GM23338 (cell line): Measurements from ENCODE around the gene MSH4. TPM values are rescaled to one million over a fixed set of nuclear protein-coding genes. Genes with fewer than 3 reads are reported as not detected.

Source experiments
- ATAC-seq: fragments of 200-7000 bp; cut with Tn5 transposase; 3 replicates; pipeline ENCODE4 v1.9.1; 2020
- DNase-seq: peaks from one replicate; pipeline ENCODE4 v3.0.0-alpha.2; 2015; ENCODE audit warnings: low spot score
- H2AFZ ChIP-seq: fragments of 200-600 bp; sonication (generic); 2 replicates; pipeline ENCODE4 v1.8.0; 2016; ENCODE audit warnings: antibody characterized with exemption, mild to moderate bottlenecking, moderate library complexity
- H3F3A ChIP-seq: fragments of 200-600 bp; sonication (generic); replicated peaks from 2 replicates; pipeline ENCODE4 v1.8.0; 2017; ENCODE audit warnings: antibody characterized with exemption, mixed run types, low read depth
- H3K27ac ChIP-seq: fragments of 200-600 bp; sonication (generic); 2 replicates; pipeline ENCODE4 v1.6.1; 2016; ENCODE audit warnings: low read depth
- H3K27me3 ChIP-seq: fragments of 200-600 bp; sonication (generic); 2 replicates; pipeline ENCODE4 v1.8.0; 2016; ENCODE audit warnings: mild to moderate bottlenecking, mixed run types, moderate library complexity; ENCODE audit not compliant: insufficient read depth
- H3K36me3 ChIP-seq: fragments of 200-600 bp; sonication (generic); 2 replicates; pipeline ENCODE4 v1.8.0; 2016; ENCODE audit warnings: mild to moderate bottlenecking; ENCODE audit not compliant: insufficient read depth
- H3K4me1 ChIP-seq: fragments of 200-600 bp; sonication (generic); 2 replicates; pipeline ENCODE4 v1.8.0; 2016; ENCODE audit warnings: mild to moderate bottlenecking, moderate library complexity; ENCODE audit not compliant: insufficient read depth
- H3K4me2 ChIP-seq: fragments of 200-600 bp; sonication (generic); 2 replicates; pipeline ENCODE4 v1.7.1; 2017; ENCODE audit warnings: mixed run types
- H3K4me3 ChIP-seq: fragments of 200-600 bp; sonication (generic); 2 replicates; pipeline ENCODE4 v1.6.1; 2016; ENCODE audit warnings: mixed run types
- H3K79me2 ChIP-seq: fragments of 200-600 bp; sonication (generic); replicated peaks from 2 replicates; pipeline ENCODE4 v1.8.0; 2017; ENCODE audit warnings: mild to moderate bottlenecking; ENCODE audit not compliant: insufficient read depth
- H3K9me2 ChIP-seq: fragments of 200-600 bp; sonication (generic); 2 replicates; pipeline ENCODE4 v1.8.0; 2017; ENCODE audit not compliant: insufficient read depth
- H4K20me1 ChIP-seq: fragments of 200-600 bp; sonication (generic); replicated peaks from 2 replicates; pipeline ENCODE4 v1.8.0; 2017; ENCODE audit warnings: mild to moderate bottlenecking; ENCODE audit not compliant: insufficient read depth
- H3K27ac Mint-ChIP-seq: 2 replicates; pipeline ENCODE4 v1.8.0; 2020; ENCODE audit warnings: inconsistent platforms, mild to moderate bottlenecking, moderate library complexity, mixed read lengths
- H3K27me3 Mint-ChIP-seq: 3 replicates; pipeline ENCODE4 v1.8.0; 2022; ENCODE audit warnings: low read depth, mild to moderate bottlenecking, moderate library complexity, mixed read lengths, inconsistent platforms; ENCODE audit not compliant: insufficient read depth, poor library complexity
- H3K36me3 Mint-ChIP-seq: 3 replicates; pipeline ENCODE4 v1.8.0; 2021; ENCODE audit warnings: low read depth, mild to moderate bottlenecking, inconsistent platforms, moderate library complexity, mixed read lengths
- H3K4me1 Mint-ChIP-seq: 3 replicates; pipeline ENCODE4 v1.8.0; 2020; ENCODE audit warnings: mild to moderate bottlenecking, inconsistent platforms, mixed read lengths
- H3K4me3 Mint-ChIP-seq: 3 replicates; pipeline ENCODE4 v1.8.0; 2021; ENCODE audit warnings: moderate library complexity, mild to moderate bottlenecking, inconsistent platforms, mixed read lengths
- H3K9me3 Mint-ChIP-seq: 3 replicates; pipeline ENCODE4 v1.8.0; 2020; ENCODE audit warnings: moderate library complexity, mild to moderate bottlenecking, inconsistent platforms, mixed read lengths
- CREB1 ChIP-seq: fragments of 250-450 bp; sonication (Bioruptor Pico); IDR thresholded peaks from 2 replicates; pipeline ENCODE4 v1.5.0; 2020; ENCODE audit warnings: low read depth, mild to moderate bottlenecking, moderate library complexity
- EZH2 ChIP-seq: fragments of 200-600 bp; sonication (generic); IDR thresholded peaks from one replicate; pipeline ENCODE4 v1.8.0; 2017; ENCODE audit warnings: antibody characterized with exemption, mild to moderate bottlenecking, low read depth; ENCODE audit not compliant: unreplicated experiment
- EZH2phosphoT487 ChIP-seq: fragments of 200-600 bp; sonication (generic); IDR thresholded peaks from one replicate; pipeline ENCODE4 v1.8.1; 2018; ENCODE audit warnings: antibody characterized with exemption; ENCODE audit not compliant: unreplicated experiment
- JUNB ChIP-seq: IDR thresholded peaks from one replicate; pipeline ENCODE4 v1.6.1; 2016; ENCODE audit warnings: antibody characterized with exemption; ENCODE audit not compliant: unreplicated experiment
- NANOG ChIP-seq: IDR thresholded peaks from 2 replicates; pipeline ENCODE4 v1.6.1; 2016; ENCODE audit warnings: antibody characterized with exemption, borderline replicate concordance
- POLR2AphosphoS5 ChIP-seq: IDR thresholded peaks from 2 replicates; pipeline ENCODE4 v1.6.1; 2016; ENCODE audit warnings: antibody characterized with exemption, low read depth
- STAT1 ChIP-seq: IDR thresholded peaks from one replicate; pipeline ENCODE4 v1.6.1; 2016; ENCODE audit warnings: antibody characterized with exemption; ENCODE audit not compliant: unreplicated experiment
- ZNF114 ChIP-seq: fragments of 250-450 bp; sonication (Bioruptor Pico); IDR thresholded peaks from 2 replicates; pipeline ENCODE4 v1.5.0; 2020; ENCODE audit warnings: mild to moderate bottlenecking, moderate library complexity
- ZNF331 ChIP-seq: fragments of 250-450 bp; sonication (Bioruptor Pico); IDR thresholded peaks from 2 replicates; pipeline ENCODE4 v1.5.0; 2020; ENCODE audit warnings: low read depth, mild to moderate bottlenecking, moderate library complexity
- polyA plus RNA-seq: library from polyadenylated mRNA; unstranded; fragments of >200 nt; fragmentation: Nextera tagmentation; extraction: Ambion mirVana; gene quantifications from 2 replicates; pipeline ENCODE4 v1.2.1, GENCODE V29; 2016
- total RNA-seq: library from RNA; depleted of rRNA; stranded (reverse); fragments of >200 nt; shearing (Covaris generic); gene quantifications from 2 replicates; pipeline ENCODE4 v1.2.3, GENCODE V29; 2014
- TF ChIP-seq, protein P1 (sequence below): IDR thresholded peaks from 2 replicates; pipeline ENCODE4 v1.6.1; 2016; ENCODE audit warnings: antibody characterized with exemption
- TF ChIP-seq, protein P2 (sequence below): fragments of 250-450 bp; sonication (Bioruptor Pico); IDR thresholded peaks from 2 replicates; pipeline ENCODE4 v1.5.0; 2020; ENCODE audit warnings: mild to moderate bottlenecking, moderate library complexity
- TF ChIP-seq, protein P3 (sequence below), 2 experiments: fragments of 200-600 bp in 1 of 2; sonication (generic) in 1 of 2; conservative IDR thresholded peaks; 2 replicates each; pipeline versions ENCODE4 v1.5.1 to v1.6.1; 2016 to 2017; ENCODE audit warnings: antibody characterized with exemption in 2 of 2, low read depth in 2 of 2, mild to moderate bottlenecking in 2 of 2, moderate library complexity in 1 of 2
- TF ChIP-seq, protein P4 (sequence below): IDR thresholded peaks from one replicate; pipeline ENCODE4 v1.6.1; 2018; ENCODE audit warnings: antibody characterized with exemption; ENCODE audit not compliant: unreplicated experiment

The MSH4 gene
- total and polyA plus RNA-seq, 2 experiments from 2014 or later = 0.10 to 0.24 TPM

DNA sequence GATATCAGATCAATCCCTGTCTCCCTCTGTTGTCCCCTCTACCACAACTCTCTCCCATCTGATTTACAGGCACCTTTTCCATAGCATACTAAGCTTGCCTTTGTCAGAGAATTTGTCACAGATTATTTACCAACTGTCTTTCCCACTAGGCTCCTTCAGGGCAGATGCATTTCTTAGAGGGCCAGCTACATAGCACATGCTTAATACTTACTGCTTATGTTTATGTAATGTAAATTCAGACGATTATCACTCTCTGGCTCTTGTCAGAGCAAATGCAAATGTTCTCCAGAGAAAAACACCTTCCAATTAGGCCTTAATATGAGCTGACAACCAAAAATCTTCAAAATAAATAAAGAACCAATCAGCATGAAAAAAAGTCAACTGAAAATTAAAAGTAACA lies 25.9 kb upstream of the MSH4 start:
- H3K36me3 Mint-ChIP-seq = no peaks in the 10 kb centered on the region
- H3K9me2 ChIP-seq = no peaks in the 10 kb centered on the region
- ATAC-seq (no peak), DNase-seq (no peak)
- H3K9me3 Mint-ChIP-seq = peaks cover 4% of the 10 kb centered on the region; the same call in 1 of the 3 replicates
- H4K20me1 ChIP-seq = no peaks in the 10 kb centered on the region
- no peaks in the 10 kb centered on the region for H3K27me3 Mint-ChIP-seq
- H3K4me2 ChIP-seq = no peak overlapping the region
- H3K36me3 ChIP-seq = no peaks in the 10 kb centered on the region
- H2AFZ ChIP-seq = no peak overlapping the region
- peaks cover 18% of the 10 kb centered on the region for H3K4me1 Mint-ChIP-seq
- no peak overlapping the region for H3K4me3 ChIP-seq
- H3K79me2 ChIP-seq = no peaks in the 10 kb centered on the region
- no peak overlapping the region for H3K27ac Mint-ChIP-seq
- H3K27ac ChIP-seq = no peak overlapping the region
- H3F3A ChIP-seq = no peaks in the 10 kb centered on the region
- no peak overlapping the region for H3K4me3 Mint-ChIP-seq
- H3K4me1 ChIP-seq = peaks cover 4% of the 10 kb centered on the region; the same call in 1 of the 2 replicates
- no peak for TF ChIP-seq EZH2
- TF ChIP-seq EZH2phosphoT487 = no peak
- TF ChIP-seq POLR2AphosphoS5 = no peak
- TF ChIP-seq, protein P1, sequence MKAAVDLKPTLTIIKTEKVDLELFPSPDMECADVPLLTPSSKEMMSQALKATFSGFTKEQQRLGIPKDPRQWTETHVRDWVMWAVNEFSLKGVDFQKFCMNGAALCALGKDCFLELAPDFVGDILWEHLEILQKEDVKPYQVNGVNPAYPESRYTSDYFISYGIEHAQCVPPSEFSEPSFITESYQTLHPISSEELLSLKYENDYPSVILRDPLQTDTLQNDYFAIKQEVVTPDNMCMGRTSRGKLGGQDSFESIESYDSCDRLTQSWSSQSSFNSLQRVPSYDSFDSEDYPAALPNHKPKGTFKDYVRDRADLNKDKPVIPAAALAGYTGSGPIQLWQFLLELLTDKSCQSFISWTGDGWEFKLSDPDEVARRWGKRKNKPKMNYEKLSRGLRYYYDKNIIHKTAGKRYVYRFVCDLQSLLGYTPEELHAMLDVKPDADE = no peak
- TF ChIP-seq CREB1 = no peak
- no peak for TF ChIP-seq ZNF114 (CRISPR knock-in tag)
- no peak for TF ChIP-seq STAT1
- TF ChIP-seq JUNB = no peak
- TF ChIP-seq NANOG = no peak
- TF ChIP-seq ZNF331 = no peak
- TF ChIP-seq, protein P2, sequence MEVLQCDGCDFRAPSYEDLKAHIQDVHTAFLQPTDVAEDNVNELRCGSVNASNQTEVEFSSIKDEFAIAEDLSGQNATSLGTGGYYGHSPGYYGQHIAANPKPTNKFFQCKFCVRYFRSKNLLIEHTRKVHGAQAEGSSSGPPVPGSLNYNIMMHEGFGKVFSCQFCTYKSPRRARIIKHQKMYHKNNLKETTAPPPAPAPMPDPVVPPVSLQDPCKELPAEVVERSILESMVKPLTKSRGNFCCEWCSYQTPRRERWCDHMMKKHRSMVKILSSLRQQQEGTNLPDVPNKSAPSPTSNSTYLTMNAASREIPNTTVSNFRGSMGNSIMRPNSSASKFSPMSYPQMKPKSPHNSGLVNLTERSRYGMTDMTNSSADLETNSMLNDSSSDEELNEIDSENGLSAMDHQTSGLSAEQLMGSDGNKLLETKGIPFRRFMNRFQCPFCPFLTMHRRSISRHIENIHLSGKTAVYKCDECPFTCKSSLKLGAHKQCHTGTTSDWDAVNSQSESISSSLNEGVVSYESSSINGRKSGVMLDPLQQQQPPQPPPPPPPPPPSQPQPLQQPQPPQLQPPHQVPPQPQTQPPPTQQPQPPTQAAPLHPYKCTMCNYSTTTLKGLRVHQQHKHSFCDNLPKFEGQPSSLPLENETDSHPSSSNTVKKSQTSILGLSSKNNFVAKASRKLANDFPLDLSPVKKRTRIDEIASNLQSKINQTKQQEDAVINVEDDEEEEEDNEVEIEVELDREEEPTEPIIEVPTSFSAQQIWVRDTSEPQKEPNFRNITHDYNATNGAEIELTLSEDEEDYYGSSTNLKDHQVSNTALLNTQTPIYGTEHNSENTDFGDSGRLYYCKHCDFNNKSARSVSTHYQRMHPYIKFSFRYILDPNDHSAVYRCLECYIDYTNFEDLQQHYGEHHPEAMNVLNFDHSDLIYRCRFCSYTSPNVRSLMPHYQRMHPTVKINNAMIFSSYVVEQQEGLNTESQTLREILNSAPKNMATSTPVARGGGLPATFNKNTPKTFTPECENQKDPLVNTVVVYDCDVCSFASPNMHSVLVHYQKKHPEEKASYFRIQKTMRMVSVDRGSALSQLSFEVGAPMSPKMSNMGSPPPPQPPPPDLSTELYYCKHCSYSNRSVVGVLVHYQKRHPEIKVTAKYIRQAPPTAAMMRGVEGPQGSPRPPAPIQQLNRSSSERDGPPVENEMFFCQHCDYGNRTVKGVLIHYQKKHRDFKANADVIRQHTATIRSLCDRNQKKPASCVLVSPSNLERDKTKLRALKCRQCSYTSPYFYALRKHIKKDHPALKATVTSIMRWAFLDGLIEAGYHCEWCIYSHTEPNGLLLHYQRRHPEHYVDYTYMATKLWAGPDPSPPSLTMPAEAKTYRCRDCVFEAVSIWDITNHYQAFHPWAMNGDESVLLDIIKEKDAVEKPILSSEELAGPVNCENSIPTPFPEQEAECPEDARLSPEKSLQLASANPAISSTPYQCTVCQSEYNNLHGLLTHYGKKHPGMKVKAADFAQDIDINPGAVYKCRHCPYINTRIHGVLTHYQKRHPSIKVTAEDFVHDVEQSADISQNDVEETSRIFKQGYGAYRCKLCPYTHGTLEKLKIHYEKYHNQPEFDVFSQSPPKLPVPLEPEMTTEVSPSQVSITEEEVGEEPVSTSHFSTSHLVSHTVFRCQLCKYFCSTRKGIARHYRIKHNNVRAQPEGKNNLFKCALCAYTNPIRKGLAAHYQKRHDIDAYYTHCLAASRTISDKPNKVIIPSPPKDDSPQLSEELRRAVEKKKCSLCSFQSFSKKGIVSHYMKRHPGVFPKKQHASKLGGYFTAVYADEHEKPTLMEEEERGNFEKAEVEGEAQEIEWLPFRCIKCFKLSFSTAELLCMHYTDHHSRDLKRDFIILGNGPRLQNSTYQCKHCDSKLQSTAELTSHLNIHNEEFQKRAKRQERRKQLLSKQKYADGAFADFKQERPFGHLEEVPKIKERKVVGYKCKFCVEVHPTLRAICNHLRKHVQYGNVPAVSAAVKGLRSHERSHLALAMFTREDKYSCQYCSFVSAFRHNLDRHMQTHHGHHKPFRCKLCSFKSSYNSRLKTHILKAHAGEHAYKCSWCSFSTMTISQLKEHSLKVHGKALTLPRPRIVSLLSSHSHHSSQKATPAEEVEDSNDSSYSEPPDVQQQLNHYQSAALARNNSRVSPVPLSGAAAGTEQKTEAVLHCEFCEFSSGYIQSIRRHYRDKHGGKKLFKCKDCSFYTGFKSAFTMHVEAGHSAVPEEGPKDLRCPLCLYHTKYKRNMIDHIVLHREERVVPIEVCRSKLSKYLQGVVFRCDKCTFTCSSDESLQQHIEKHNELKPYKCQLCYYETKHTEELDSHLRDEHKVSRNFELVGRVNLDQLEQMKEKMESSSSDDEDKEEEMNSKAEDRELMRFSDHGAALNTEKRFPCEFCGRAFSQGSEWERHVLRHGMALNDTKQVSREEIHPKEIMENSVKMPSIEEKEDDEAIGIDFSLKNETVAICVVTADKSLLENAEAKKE (CRISPR knock-in tag) = no peak
- TF ChIP-seq, protein P3, sequence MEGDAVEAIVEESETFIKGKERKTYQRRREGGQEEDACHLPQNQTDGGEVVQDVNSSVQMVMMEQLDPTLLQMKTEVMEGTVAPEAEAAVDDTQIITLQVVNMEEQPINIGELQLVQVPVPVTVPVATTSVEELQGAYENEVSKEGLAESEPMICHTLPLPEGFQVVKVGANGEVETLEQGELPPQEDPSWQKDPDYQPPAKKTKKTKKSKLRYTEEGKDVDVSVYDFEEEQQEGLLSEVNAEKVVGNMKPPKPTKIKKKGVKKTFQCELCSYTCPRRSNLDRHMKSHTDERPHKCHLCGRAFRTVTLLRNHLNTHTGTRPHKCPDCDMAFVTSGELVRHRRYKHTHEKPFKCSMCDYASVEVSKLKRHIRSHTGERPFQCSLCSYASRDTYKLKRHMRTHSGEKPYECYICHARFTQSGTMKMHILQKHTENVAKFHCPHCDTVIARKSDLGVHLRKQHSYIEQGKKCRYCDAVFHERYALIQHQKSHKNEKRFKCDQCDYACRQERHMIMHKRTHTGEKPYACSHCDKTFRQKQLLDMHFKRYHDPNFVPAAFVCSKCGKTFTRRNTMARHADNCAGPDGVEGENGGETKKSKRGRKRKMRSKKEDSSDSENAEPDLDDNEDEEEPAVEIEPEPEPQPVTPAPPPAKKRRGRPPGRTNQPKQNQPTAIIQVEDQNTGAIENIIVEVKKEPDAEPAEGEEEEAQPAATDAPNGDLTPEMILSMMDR (conservative IDR thresholded peaks at IDR 0.05; ENCODE audit: low read depth in 2 of 2) = no peak
- TF ChIP-seq, protein P4, sequence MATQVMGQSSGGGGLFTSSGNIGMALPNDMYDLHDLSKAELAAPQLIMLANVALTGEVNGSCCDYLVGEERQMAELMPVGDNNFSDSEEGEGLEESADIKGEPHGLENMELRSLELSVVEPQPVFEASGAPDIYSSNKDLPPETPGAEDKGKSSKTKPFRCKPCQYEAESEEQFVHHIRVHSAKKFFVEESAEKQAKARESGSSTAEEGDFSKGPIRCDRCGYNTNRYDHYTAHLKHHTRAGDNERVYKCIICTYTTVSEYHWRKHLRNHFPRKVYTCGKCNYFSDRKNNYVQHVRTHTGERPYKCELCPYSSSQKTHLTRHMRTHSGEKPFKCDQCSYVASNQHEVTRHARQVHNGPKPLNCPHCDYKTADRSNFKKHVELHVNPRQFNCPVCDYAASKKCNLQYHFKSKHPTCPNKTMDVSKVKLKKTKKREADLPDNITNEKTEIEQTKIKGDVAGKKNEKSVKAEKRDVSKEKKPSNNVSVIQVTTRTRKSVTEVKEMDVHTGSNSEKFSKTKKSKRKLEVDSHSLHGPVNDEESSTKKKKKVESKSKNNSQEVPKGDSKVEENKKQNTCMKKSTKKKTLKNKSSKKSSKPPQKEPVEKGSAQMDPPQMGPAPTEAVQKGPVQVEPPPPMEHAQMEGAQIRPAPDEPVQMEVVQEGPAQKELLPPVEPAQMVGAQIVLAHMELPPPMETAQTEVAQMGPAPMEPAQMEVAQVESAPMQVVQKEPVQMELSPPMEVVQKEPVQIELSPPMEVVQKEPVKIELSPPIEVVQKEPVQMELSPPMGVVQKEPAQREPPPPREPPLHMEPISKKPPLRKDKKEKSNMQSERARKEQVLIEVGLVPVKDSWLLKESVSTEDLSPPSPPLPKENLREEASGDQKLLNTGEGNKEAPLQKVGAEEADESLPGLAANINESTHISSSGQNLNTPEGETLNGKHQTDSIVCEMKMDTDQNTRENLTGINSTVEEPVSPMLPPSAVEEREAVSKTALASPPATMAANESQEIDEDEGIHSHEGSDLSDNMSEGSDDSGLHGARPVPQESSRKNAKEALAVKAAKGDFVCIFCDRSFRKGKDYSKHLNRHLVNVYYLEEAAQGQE = no peak
- H3K27me3 ChIP-seq = no peaks in the 10 kb centered on the region
